Measurements from ENCODE around the gene TSNAXIP1. TPM values are rescaled to one million over a fixed set of nuclear protein-coding genes. Genes with fewer than 3 reads are reported as not detected.
A peak's percentile ranks its signal among the peaks of the same experiment; 100 is the strongest.

TSNAXIP1 gene
- total RNA-seq, 1 experiment from 2014 or later = 1.9 TPM

- Histone ChIP-seq H3K9me2 (ENCODE audit: insufficient read depth) (no peaks in the 10 kb centered on the region), H3K4me2 (peak overlapping the region; percentile 62), H3K4me1 (replicated peaks; ENCODE audit: insufficient read depth) (peaks cover 52% of the 10 kb centered on the region), H2AFZ (no peak overlapping the region), H3K36me3 (ENCODE audit: low read depth) (peaks cover 15% of the 10 kb centered on the region; the same call in 1 of the 2 replicates), H3K79me2 (ENCODE audit: low read depth) (peaks cover 93% of the 10 kb centered on the region), H3K4me3 (no peak overlapping the region; the same call in 1 of the 2 replicates), H3F3A (ENCODE audit: insufficient read depth, low read depth) (peaks cover 54% of the 10 kb centered on the region), H4K20me1 (ENCODE audit: insufficient read depth) (peaks cover 94% of the 10 kb centered on the region), H3K9me3 (ENCODE audit: insufficient read depth, low read depth) (no peaks in the 10 kb centered on the region), H3K27me3 (ENCODE audit: insufficient read depth, low read depth) (no peaks in the 10 kb centered on the region), H3K27ac (peak overlapping the region; percentile 69)
- CTCF ChIA-PET = interaction anchor here (0.6 kb wide), 1 partner anchor 8 kb away, joined by 3 read pairs; no protein-coding TSS in a partner anchor
- intact Hi-C loops (cut with micrococcal nuclease; ENCODE audit: unreplicated experiment) = loop anchor here (5.0 kb wide), 2 partner anchors 141 to 181 kb away; partner anchors contain the start of gene GFOD2
- POLR2A ChIA-PET (ENCODE audit: unreplicated experiment) = no interaction called here
- DNase-seq = no peak
- TF ChIP-seq CTCF (conservative IDR thresholded peaks at IDR 0.05) = no peak
- no peak for TF ChIP-seq EZH2 (IDR thresholded peaks at IDR 0.05; ENCODE audit: low read depth)
- BruUV-seq (replicated peaks) = TSS peak; percentile 3
Measured at GRCh38 chr16:67858500-67858899, 51.8 kb downstream of the TSNAXIP1 start.

- POLR2A ChIA-PET (ENCODE audit: unreplicated experiment) = interaction anchor here (0.6 to 0.7 kb wide), 3 partner anchors 16 to 201 kb away, joined by 3 to 4 read pairs (median 3); partner anchors contain the start of genes ACD and RANBP10
- Histone ChIP-seq H3K79me2 (ENCODE audit: low read depth) (peaks cover 81% of the 10 kb centered on the region), H2AFZ (no peak overlapping the region), H3K4me2 (peak overlapping the region; percentile 50), H3K36me3 (ENCODE audit: low read depth) (peaks cover 23% of the 10 kb centered on the region), H3K9me2 (ENCODE audit: insufficient read depth) (no peaks in the 10 kb centered on the region), H3K27ac (peak overlapping the region; percentile 36), H3F3A (ENCODE audit: insufficient read depth, low read depth) (peaks cover 46% of the 10 kb centered on the region), H3K4me3 (no peak overlapping the region), H3K27me3 (ENCODE audit: insufficient read depth, low read depth) (no peaks in the 10 kb centered on the region), H4K20me1 (ENCODE audit: insufficient read depth) (peaks cover 91% of the 10 kb centered on the region), H3K4me1 (replicated peaks; ENCODE audit: insufficient read depth) (peaks cover 49% of the 10 kb centered on the region), H3K9me3 (ENCODE audit: insufficient read depth, low read depth) (no peaks in the 10 kb centered on the region)
- BruUV-seq (replicated peaks) = no TSS peak
- CTCF ChIA-PET = no interaction called here
- TF ChIP-seq EZH2 (IDR thresholded peaks at IDR 0.05; ENCODE audit: low read depth) (no peak), CTCF (conservative IDR thresholded peaks at IDR 0.05) (no peak)
- DNase-seq = peak in 1 of 2 experiments; percentile 79
- intact Hi-C loops (cut with micrococcal nuclease; ENCODE audit: unreplicated experiment) = loop anchor here (2.0 kb wide), 1 partner anchor 14 kb away; the partner anchor contains the start of genes CENPT and NUTF2
Measured at GRCh38 chr16:67860589-67861398, 54.1 kb downstream of the TSNAXIP1 start.

- CTCF ChIA-PET = no interaction called here
- Histone ChIP-seq H2AFZ (no peak overlapping the region), H3K79me2 (ENCODE audit: low read depth) (peaks cover 70% of the 10 kb centered on the region), H4K20me1 (ENCODE audit: insufficient read depth) (peaks cover 89% of the 10 kb centered on the region), H3K27ac (no peak overlapping the region), H3K9me3 (ENCODE audit: insufficient read depth, low read depth) (no peaks in the 10 kb centered on the region), H3K4me1 (replicated peaks; ENCODE audit: insufficient read depth) (peaks cover 38% of the 10 kb centered on the region), H3K4me2 (no peak overlapping the region), H3K4me3 (no peak overlapping the region), H3K9me2 (ENCODE audit: insufficient read depth) (no peaks in the 10 kb centered on the region), H3K36me3 (ENCODE audit: low read depth) (peaks cover 23% of the 10 kb centered on the region), H3F3A (ENCODE audit: insufficient read depth, low read depth) (peaks cover 36% of the 10 kb centered on the region), H3K27me3 (ENCODE audit: insufficient read depth, low read depth) (no peaks in the 10 kb centered on the region)
- no TSS peak for BruUV-seq (replicated peaks)
- no peak for DNase-seq
- POLR2A ChIA-PET (ENCODE audit: unreplicated experiment) = no interaction called here
- intact Hi-C loops (cut with micrococcal nuclease; ENCODE audit: unreplicated experiment) = loop anchor here (2.0 kb wide), 1 partner anchor 15 kb away; the partner anchor contains the start of genes CENPT and NUTF2
- TF ChIP-seq CTCF (conservative IDR thresholded peaks at IDR 0.05) (no peak), EZH2 (IDR thresholded peaks at IDR 0.05; ENCODE audit: low read depth) (no peak)
Measured at GRCh38 chr16:67861877-67862276, 55.2 kb downstream of the TSNAXIP1 start.
